ENCODE data around the gene FBLIM1. TPM values are rescaled to one million over a fixed set of nuclear protein-coding genes. Genes with fewer than 3 reads are reported as not detected.

FBLIM1 gene
- total and polyA plus RNA-seq, 9 donors, result 39.0 to 160 (median 67.6) TPM

DNA sequence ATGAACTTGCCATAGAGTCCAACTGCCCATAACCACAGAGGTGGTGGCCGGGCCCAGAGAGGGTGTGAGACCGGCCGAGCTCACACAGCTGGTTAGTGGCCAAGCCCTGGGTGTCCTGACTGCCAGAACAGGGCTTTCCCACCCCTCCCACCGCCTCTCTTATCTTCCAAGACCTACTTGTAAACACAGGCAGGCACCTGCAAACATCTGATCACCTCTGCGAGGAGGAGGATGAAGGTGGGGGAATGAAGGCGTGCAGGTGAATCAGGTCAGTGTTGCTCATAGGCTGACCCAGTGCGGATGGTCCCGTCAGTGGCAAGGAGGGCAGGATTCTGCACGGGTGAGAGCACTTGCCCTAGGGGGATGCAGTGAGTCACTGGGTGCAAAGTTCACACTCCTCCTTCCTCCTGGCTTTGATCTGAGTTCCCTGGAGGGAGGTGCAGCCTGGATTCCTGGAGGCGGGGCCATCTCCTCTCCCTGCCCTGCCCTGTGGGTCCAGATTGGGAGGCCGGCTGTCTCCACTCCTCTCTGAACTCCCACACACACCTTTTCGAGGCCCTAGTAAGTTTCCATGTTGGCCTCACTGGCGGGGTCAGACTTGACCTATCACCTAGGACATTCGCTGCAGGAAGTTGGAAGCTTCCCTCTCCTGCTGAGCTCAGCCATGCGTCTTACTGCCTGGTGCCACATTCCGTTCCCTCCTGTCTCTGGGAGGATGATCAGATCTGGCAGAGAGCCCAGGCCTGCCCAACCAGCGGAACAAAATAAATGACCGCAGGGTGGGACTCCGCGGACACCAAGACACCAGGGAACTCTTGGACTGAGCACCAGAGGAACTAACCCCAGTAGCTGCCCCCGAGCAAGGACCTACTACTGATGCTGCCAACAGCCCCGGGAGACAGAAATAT is 41.6 kb downstream of the FBLIM1 start:
- Histone ChIP-seq H3K4me1 (ENCODE audit: insufficient read depth) (peaks cover 4% of the 10 kb centered on the region), H3K27me3 (no peaks in the 10 kb centered on the region), H3K9me3 (no peaks in the 10 kb centered on the region), H3K36me3 (no peaks in the 10 kb centered on the region), H3K4me3 (no peak overlapping the region), H3K27ac (no peak overlapping the region)
- 42 to 48% (median 47%) methylated on average over 21 to 22 of the region's 22 CpGs for WGBS, 3 donors
- DNase-seq, result peak in 1 of 5 donors; percentile 53
- TF ChIP-seq CTCF (IDR thresholded peaks at IDR 0.05) (no peak), EP300 (IDR thresholded peaks at IDR 0.05) (no peak), POLR2A (IDR thresholded peaks at IDR 0.05) (no peak)
- intact Hi-C loops (cut with DNase I), result loop anchor here (5.0 to 10.0 kb wide), 3 partner anchors 92 to 252 kb away; no protein-coding TSS in a partner anchor

DNA sequence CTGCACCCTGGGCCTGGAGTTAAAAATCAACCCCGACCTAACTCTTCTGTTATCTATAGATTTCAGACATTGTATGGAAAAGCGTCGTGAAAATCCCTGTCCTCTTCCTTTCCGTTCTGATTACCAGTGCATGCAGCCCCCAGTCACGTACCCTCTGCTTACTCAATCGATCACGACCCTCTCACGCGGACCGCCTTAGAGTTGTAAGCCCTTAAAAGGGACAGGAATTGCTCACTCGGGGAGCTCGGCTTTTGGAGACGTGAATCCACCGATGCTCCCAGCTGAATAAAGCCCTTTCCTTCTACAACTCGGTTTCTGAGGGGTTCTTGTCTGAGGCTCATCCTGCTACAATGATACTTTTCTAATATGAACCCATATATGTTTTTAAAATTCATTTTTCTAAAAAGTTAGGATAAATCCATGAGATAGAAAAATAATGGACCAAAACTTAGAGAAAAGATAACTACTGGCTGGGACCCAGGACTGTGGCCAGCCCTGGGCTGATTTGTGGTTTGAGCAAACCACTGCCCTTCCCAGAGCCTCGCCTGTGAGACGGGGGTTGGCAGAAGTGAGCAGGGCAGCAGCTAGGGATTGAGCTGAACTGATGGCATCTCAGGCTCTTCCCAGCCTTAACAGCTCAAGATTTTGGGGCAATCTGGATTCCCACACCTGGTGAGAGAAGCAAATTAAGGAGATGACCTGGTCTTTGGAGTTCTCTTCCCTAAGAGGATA is 43.8 kb downstream of the FBLIM1 start:
- no peak overlapping the region for H3K27ac ChIP-seq
- intact Hi-C loops (cut with DNase I), result loop anchor here in 2 of 4 donors (5.0 to 10.0 kb wide), 2 partner anchors 192 to 250 kb away; no protein-coding TSS in a partner anchor
- 80 to 87% (median 83%) methylated on average over 17 of the region's 17 CpGs for WGBS, 3 donors

DNA sequence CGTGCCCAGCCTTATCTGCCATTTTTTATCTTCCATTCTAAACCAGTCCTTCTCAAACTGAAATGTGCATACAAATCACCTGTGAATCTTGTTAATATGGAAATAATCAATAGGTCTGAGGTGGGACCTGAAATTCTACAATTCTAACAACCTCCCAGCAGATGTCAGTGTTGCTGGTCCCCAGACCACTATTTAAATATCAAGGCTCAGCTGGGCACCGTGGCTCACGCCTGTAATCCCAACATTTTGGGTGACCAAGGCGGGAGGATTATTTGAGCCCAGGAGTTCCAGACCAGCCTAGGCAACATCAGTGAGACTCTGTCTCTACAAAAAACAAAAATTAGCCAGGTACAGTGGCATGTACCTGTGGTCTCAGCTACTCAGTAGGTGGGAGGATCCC is 44.8 kb downstream of the FBLIM1 start:
- Histone ChIP-seq H3K4me3 (no peak overlapping the region), H3K27me3 (no peaks in the 10 kb centered on the region), H3K27ac (no peak overlapping the region), H3K4me1 (ENCODE audit: insufficient read depth) (peaks cover 4% of the 10 kb centered on the region), H3K36me3 (no peaks in the 10 kb centered on the region), H3K9me3 (no peaks in the 10 kb centered on the region)
- DNase-seq, result peak in 1 of 5 donors; percentile 41
- TF ChIP-seq CTCF (IDR thresholded peaks at IDR 0.05) (peak; percentile 12 to 29 (median 27)), EP300 (IDR thresholded peaks at IDR 0.05) (no peak), POLR2A (IDR thresholded peaks at IDR 0.05) (no peak)
- WGBS, 3 donors, result 13 to 21% (median 20%) methylated on average over 4 of the region's 4 CpGs
- intact Hi-C loops (cut with DNase I), result loop anchor here in 2 of 4 donors (5.0 to 10.0 kb wide), 2 partner anchors 191 to 249 kb away; no protein-coding TSS in a partner anchor

More for the DNA sequence above, 43.8 kb downstream of the FBLIM1 start:
- H3K4me1 ChIP-seq (ENCODE audit: insufficient read depth), result peaks cover 4% of the 10 kb centered on the region
- no peak for DNase-seq
- no peaks in the 10 kb centered on the region for H3K27me3 ChIP-seq
- no peaks in the 10 kb centered on the region for H3K9me3 ChIP-seq
- no peak overlapping the region for H3K4me3 ChIP-seq
- no peaks in the 10 kb centered on the region for H3K36me3 ChIP-seq
- TF ChIP-seq EP300 (IDR thresholded peaks at IDR 0.05) (no peak), POLR2A (IDR thresholded peaks at IDR 0.05) (no peak), CTCF (IDR thresholded peaks at IDR 0.05) (no peak)

GRCh38 chr1:15804060-15804459 is 45.5 kb downstream of the FBLIM1 start:
- TF ChIP-seq CTCF (IDR thresholded peaks at IDR 0.05) (no peak), POLR2A (IDR thresholded peaks at IDR 0.05) (no peak), EP300 (IDR thresholded peaks at IDR 0.05) (no peak)
- Histone ChIP-seq H3K4me1 (ENCODE audit: insufficient read depth) (peaks cover 4% of the 10 kb centered on the region), H3K4me3 (no peak overlapping the region), H3K27ac (no peak overlapping the region), H3K36me3 (no peaks in the 10 kb centered on the region), H3K27me3 (no peaks in the 10 kb centered on the region), H3K9me3 (no peaks in the 10 kb centered on the region)
- 82 to 88% (median 84%) methylated on average over 8 of the region's 8 CpGs for WGBS, 3 donors
- no peak for DNase-seq
- intact Hi-C loops (cut with DNase I), result loop anchor here in 2 of 4 donors (5.0 to 10.0 kb wide), 2 partner anchors 191 to 248 kb away; no protein-coding TSS in a partner anchor
